Smooth muscle cell (in vitro differentiated cells): Measurements from ENCODE around the gene CORO2A. TPM values are rescaled to one million over a fixed set of nuclear protein-coding genes. Genes with fewer than 3 reads are reported as not detected.
A peak's percentile ranks its signal among the peaks of the same experiment; 100 is the strongest.

Experiments
- DNase-seq: peaks from one replicate; lab custom pipeline; 2025; ENCODE audit not compliant: unreplicated experiment; lab: John Stamatoyannopoulos, UW
- H2AFZ ChIP-seq: fragments of 200-600 bp; sonication (generic); 2 replicates; pipeline ENCODE4 v1.6.0; 2016; ENCODE audit warnings: antibody characterized with exemption, low read depth, mild to moderate bottlenecking
- H3F3A ChIP-seq: fragments of 200-600 bp; sonication (generic); 2 replicates; pipeline ENCODE4 v1.6.0; 2017; ENCODE audit warnings: antibody characterized with exemption, low read depth
- H3K27ac ChIP-seq: fragments of 200-600 bp; sonication (generic); 2 replicates; pipeline ENCODE4 v1.5.1; 2016; ENCODE audit warnings: low read depth, mild to moderate bottlenecking
- H3K27me3 ChIP-seq: fragments of 200-600 bp; sonication (generic); 2 replicates; pipeline ENCODE4 v1.6.1; 2016; ENCODE audit warnings: low read depth, mild to moderate bottlenecking
- H3K36me3 ChIP-seq: fragments of 200-600 bp; sonication (generic); 2 replicates; pipeline ENCODE4 v1.5.1; 2016; ENCODE audit warnings: low read depth
- H3K4me1 ChIP-seq: fragments of 200-600 bp; sonication (generic); 2 replicates; pipeline ENCODE4 v1.5.1; 2016; ENCODE audit warnings: low read depth
- H3K4me2 ChIP-seq: fragments of 200-600 bp; sonication (generic); 2 replicates; pipeline ENCODE4 v1.6.0; 2016; ENCODE audit warnings: mild to moderate bottlenecking
- H3K4me3 ChIP-seq: fragments of 200-600 bp; sonication (generic); 2 replicates; pipeline ENCODE4 v1.5.1; 2016; ENCODE audit warnings: mild to moderate bottlenecking
- H3K79me2 ChIP-seq: fragments of 200-600 bp; sonication (generic); 2 replicates; pipeline ENCODE4 v1.6.0; 2016; ENCODE audit warnings: low read depth, mild to moderate bottlenecking
- H3K9ac ChIP-seq: fragments of 200-600 bp; sonication (generic); 2 replicates; pipeline ENCODE4 v1.6.0; 2016; ENCODE audit warnings: low read depth
- H3K9me3 ChIP-seq: fragments of 200-600 bp; sonication (generic); replicated peaks from 2 replicates; pipeline ENCODE4 v1.5.1; 2016; ENCODE audit warnings: low read depth
- H4K20me1 ChIP-seq: fragments of 200-600 bp; sonication (generic); 2 replicates; pipeline ENCODE4 v1.6.0; 2016; ENCODE audit warnings: low read depth
- CTCF ChIP-seq: fragments of 200-600 bp; sonication (generic); IDR thresholded peaks from 2 replicates; pipeline ENCODE4 v1.5.1; 2017; ENCODE audit warnings: borderline replicate concordance, mild to moderate bottlenecking, antibody characterized with exemption; ENCODE audit not compliant: insufficient read depth, poor library complexity, severe bottlenecking
- WGBS: methylation state at CpG from one replicate; pipeline ENCODE4 v1.1.7; 2016; ENCODE audit warnings: low lambda C conversion rate; 5-methylcytosine and 5-hydroxymethylcytosine counted together
- polyA plus RNA-seq: library from polyadenylated mRNA; unstranded; fragments of >200 nt; fragmentation: Nextera tagmentation; extraction: Ambion mirVana; gene quantifications from 2 replicates; pipeline ENCODE4 v1.2.1, GENCODE V29; 2016
- total RNA-seq: library from RNA; depleted of rRNA; stranded (reverse); fragments of >200 nt; gene quantifications from 2 replicates; pipeline ENCODE4 v1.2.3, GENCODE V29; 2014

The CORO2A gene
- total and polyA plus RNA-seq, 2 experiments from 2014 or later, result 4.7 to 5.8 TPM

DNA sequence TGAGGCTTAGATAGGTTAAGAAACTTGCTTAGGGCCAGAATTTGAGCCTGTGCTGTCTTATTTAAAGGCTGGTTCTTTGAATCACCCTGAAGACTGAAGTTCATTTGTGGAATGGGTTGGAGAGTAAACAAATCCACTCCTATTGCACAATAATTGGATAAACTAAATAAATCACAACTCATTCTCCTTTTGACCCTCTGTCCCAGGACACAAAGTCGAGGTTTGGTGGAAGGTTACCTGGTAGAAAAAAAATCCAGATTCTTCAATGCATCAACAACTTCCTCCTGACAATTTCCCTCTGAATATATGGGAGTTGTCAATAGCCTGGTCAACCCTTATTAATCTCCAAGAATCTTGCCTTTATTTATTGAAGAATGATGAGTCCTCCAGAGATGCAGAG is 34.1 kb upstream of the CORO2A start:
- no peaks in the 10 kb centered on the region for H3K79me2 ChIP-seq
- H3K4me2 ChIP-seq, result no peak overlapping the region
- H3K4me1 ChIP-seq, result peaks cover 8% of the 10 kb centered on the region
- no peak overlapping the region for H3K9ac ChIP-seq
- H3K36me3 ChIP-seq, result no peaks in the 10 kb centered on the region
- DNase-seq, result no peak
- no peaks in the 10 kb centered on the region for H3K27me3 ChIP-seq
- WGBS, result 89% methylated on average over 1 of the region's 1 CpG
- no peak overlapping the region for H3K27ac ChIP-seq
- TF ChIP-seq CTCF, result no peak
- H4K20me1 ChIP-seq, result no peaks in the 10 kb centered on the region
- H2AFZ ChIP-seq, result no peak overlapping the region
- no peak overlapping the region for H3K4me3 ChIP-seq
- H3K9me3 ChIP-seq, result no peaks in the 10 kb centered on the region
- H3F3A ChIP-seq, result no peaks in the 10 kb centered on the region

GRCh38 chr9:98225015-98225442 is 32.6 kb upstream of the CORO2A start:
- H2AFZ ChIP-seq, result no peak overlapping the region
- no peak overlapping the region for H3K4me3 ChIP-seq
- no peak for DNase-seq
- no peaks in the 10 kb centered on the region for H4K20me1 ChIP-seq
- H3K36me3 ChIP-seq, result no peaks in the 10 kb centered on the region
- no peak overlapping the region for H3K27ac ChIP-seq
- H3K27me3 ChIP-seq, result no peaks in the 10 kb centered on the region
- H3K4me2 ChIP-seq, result no peak overlapping the region
- H3K4me1 ChIP-seq, result peaks cover 8% of the 10 kb centered on the region
- TF ChIP-seq CTCF, result no peak
- no peaks in the 10 kb centered on the region for H3K9me3 ChIP-seq
- H3F3A ChIP-seq, result no peaks in the 10 kb centered on the region
- H3K79me2 ChIP-seq, result no peaks in the 10 kb centered on the region
- WGBS, result 91% methylated on average over 6 of the region's 6 CpGs
- H3K9ac ChIP-seq, result no peak overlapping the region

- TF ChIP-seq CTCF, result no peak
- Histone ChIP-seq H3K4me3 (no peak overlapping the region), H3K9ac (peak overlapping the region; percentile 44), H3K79me2 (no peaks in the 10 kb centered on the region), H4K20me1 (no peaks in the 10 kb centered on the region), H3K36me3 (no peaks in the 10 kb centered on the region), H3K4me1 (peaks cover 14% of the 10 kb centered on the region), H3F3A (no peaks in the 10 kb centered on the region), H3K27ac (peak overlapping the region; percentile 78), H3K27me3 (no peaks in the 10 kb centered on the region), H3K4me2 (peak overlapping the region; percentile 68), H3K9me3 (no peaks in the 10 kb centered on the region), H2AFZ (peak overlapping the region; percentile 29)
- DNase-seq, result no peak
- 45% methylated on average over 5 of the region's 5 CpGs for WGBS
Measured at GRCh38 chr9:98222885-98223691, 30.7 kb upstream of the CORO2A start.

- Histone ChIP-seq H3F3A (no peaks in the 10 kb centered on the region), H3K4me1 (peaks cover 14% of the 10 kb centered on the region), H3K27ac (no peak overlapping the region), H2AFZ (no peak overlapping the region), H3K4me3 (no peak overlapping the region), H3K27me3 (no peaks in the 10 kb centered on the region), H3K4me2 (no peak overlapping the region), H3K79me2 (no peaks in the 10 kb centered on the region), H3K9me3 (no peaks in the 10 kb centered on the region), H4K20me1 (no peaks in the 10 kb centered on the region), H3K9ac (no peak overlapping the region), H3K36me3 (no peaks in the 10 kb centered on the region)
- no peak for DNase-seq
- 97% methylated on average over 18 of the region's 21 CpGs for WGBS
- no peak for TF ChIP-seq CTCF
Measured at GRCh38 chr9:98220911-98221310, 28.5 kb upstream of the CORO2A start.
